Hepatocyte (in vitro differentiated cells): Measurements from ENCODE around the gene SIK2. TPM values are rescaled to one million over a fixed set of nuclear protein-coding genes. Genes with fewer than 3 reads are reported as not detected.
A peak's percentile ranks its signal among the peaks of the same experiment; 100 is the strongest.

ENCODE experiments used
- DNase-seq: peaks from one replicate; pipeline ENCODE4 v3.0.0-alpha.2; 2016; ENCODE audit warnings: low spot score
- H2AFZ ChIP-seq: fragments of 200-600 bp; sonication (generic); 2 replicates; pipeline ENCODE4 v1.6.0; 2016; ENCODE audit warnings: antibody characterized with exemption, mild to moderate bottlenecking
- H3K27ac ChIP-seq: fragments of 200-600 bp; sonication (generic); 2 replicates; pipeline ENCODE4 v1.5.1; 2016; ENCODE audit warnings: mild to moderate bottlenecking
- H3K27me3 ChIP-seq: fragments of 200-600 bp; sonication (generic); 2 replicates; pipeline ENCODE4 v1.6.1; 2016
- H3K36me3 ChIP-seq: fragments of 200-600 bp; sonication (generic); replicated peaks from 2 replicates; pipeline ENCODE4 v1.5.1; 2016; ENCODE audit warnings: low read depth; ENCODE audit not compliant: insufficient read depth
- H3K4me1 ChIP-seq: fragments of 200-600 bp; sonication (generic); 2 replicates; pipeline ENCODE4 v1.5.1; 2016; ENCODE audit warnings: mild to moderate bottlenecking, moderate library complexity; ENCODE audit not compliant: insufficient read depth
- H3K4me2 ChIP-seq: fragments of 200-600 bp; sonication (generic); 2 replicates; pipeline ENCODE4 v1.6.0; 2016
- H3K4me3 ChIP-seq: fragments of 200-600 bp; sonication (generic); 2 replicates; pipeline ENCODE4 v1.5.1; 2016; ENCODE audit warnings: mild to moderate bottlenecking
- H3K79me2 ChIP-seq: fragments of 200-600 bp; sonication (generic); 2 replicates; pipeline ENCODE4 v1.6.0; 2017; ENCODE audit warnings: mild to moderate bottlenecking
- H3K9me2 ChIP-seq: fragments of 200-600 bp; sonication (generic); replicated peaks from 2 replicates; pipeline ENCODE4 v1.6.0; 2017; ENCODE audit warnings: mild to moderate bottlenecking; ENCODE audit not compliant: insufficient read depth
- H3K9me3 ChIP-seq: fragments of 200-600 bp; sonication (generic); 2 replicates; pipeline ENCODE4 v1.5.1; 2016; ENCODE audit warnings: low read depth, mild to moderate bottlenecking
- H4K20me1 ChIP-seq: fragments of 200-600 bp; sonication (generic); 2 replicates; pipeline ENCODE4 v1.6.0; 2016; ENCODE audit warnings: mild to moderate bottlenecking; ENCODE audit not compliant: insufficient read depth, poor library complexity, severe bottlenecking
- EZH2 ChIP-seq: fragments of 200-600 bp; sonication (generic); IDR thresholded peaks from 2 replicates; pipeline ENCODE4 v1.6.1; 2016; ENCODE audit warnings: antibody characterized with exemption, mild to moderate bottlenecking, borderline replicate concordance
- EZH2phosphoT487 ChIP-seq: fragments of 200-600 bp; sonication (generic); IDR thresholded peaks from one replicate; pipeline ENCODE4 v1.6.1; 2018; ENCODE audit warnings: antibody characterized with exemption, mild to moderate bottlenecking, low read depth, moderate library complexity; ENCODE audit not compliant: unreplicated experiment, severe bottlenecking
- WGBS: methylation state at CpG from one replicate; pipeline ENCODE4 v1.1.6; 2016; ENCODE audit warnings: low lambda C conversion rate; ENCODE audit errors: missing lambda C conversion rate; 5-methylcytosine and 5-hydroxymethylcytosine counted together
- polyA plus RNA-seq: library from polyadenylated mRNA; unstranded; fragments of >200 nt; fragmentation: Nextera tagmentation; extraction: Ambion mirVana; gene quantifications from 2 replicates; pipeline ENCODE4 v1.2.1, GENCODE V29; 2016
- total RNA-seq: library from RNA; depleted of rRNA; stranded (reverse); fragments of >200 nt; gene quantifications from 2 replicates; pipeline ENCODE4 v1.2.3, GENCODE V29; 2014
- TF ChIP-seq, protein P1 (sequence below): fragments of 200-600 bp; sonication (generic); IDR thresholded peaks from 2 replicates; pipeline ENCODE4 v1.5.1; 2016; ENCODE audit warnings: antibody characterized with exemption, mild to moderate bottlenecking; ENCODE audit not compliant: poor library complexity

SIK2 gene
- total and polyA plus RNA-seq, 2 experiments from 2014 or later: 3.1 to 22.2 TPM

DNA sequence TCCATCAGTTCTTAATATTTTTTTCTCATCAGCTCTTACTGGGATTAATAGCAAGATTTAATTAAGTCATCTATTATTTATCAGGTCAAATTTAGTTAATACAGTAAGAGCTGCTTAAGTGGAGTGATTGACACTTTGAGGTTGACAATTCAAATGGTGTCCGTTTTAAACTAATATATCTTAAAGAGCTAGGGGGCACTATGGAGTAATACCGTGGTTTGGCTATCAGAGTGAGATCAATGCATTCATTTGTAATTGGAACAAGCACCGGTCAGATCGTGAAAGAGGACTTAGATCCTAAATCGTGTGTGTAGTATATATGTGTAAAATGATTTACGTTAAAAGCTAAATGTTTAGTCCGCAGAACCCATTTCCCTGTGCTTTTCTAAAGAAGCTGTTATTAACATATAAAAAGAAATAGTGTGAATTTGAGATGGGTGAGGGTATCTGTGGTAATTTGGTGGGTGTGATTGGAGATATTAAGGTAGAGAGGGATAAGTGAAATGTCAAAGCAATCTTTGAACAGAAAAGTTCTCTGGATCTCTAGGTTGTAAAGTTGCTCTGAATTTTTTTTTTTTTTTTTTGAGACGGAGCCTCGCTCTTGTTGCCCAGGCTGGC, 2.3 kb downstream of the SIK2 start:
- DNase-seq: peak; percentile 67
- Histone ChIP-seq H3K27me3 (no peaks in the 10 kb centered on the region), H2AFZ (no peak overlapping the region), H3K4me1 (peaks cover 10% of the 10 kb centered on the region), H3K4me3 (peak overlapping the region; percentile 88), H3K9me2 (no peaks in the 10 kb centered on the region), H3K4me2 (peak overlapping the region; percentile 85), H3K79me2 (peaks cover 71% of the 10 kb centered on the region), H3K27ac (peak overlapping the region; percentile 99), H3K9me3 (no peaks in the 10 kb centered on the region), H4K20me1 (peaks cover 34% of the 10 kb centered on the region), H3K36me3 (no peaks in the 10 kb centered on the region)
- TF ChIP-seq, protein P1, sequence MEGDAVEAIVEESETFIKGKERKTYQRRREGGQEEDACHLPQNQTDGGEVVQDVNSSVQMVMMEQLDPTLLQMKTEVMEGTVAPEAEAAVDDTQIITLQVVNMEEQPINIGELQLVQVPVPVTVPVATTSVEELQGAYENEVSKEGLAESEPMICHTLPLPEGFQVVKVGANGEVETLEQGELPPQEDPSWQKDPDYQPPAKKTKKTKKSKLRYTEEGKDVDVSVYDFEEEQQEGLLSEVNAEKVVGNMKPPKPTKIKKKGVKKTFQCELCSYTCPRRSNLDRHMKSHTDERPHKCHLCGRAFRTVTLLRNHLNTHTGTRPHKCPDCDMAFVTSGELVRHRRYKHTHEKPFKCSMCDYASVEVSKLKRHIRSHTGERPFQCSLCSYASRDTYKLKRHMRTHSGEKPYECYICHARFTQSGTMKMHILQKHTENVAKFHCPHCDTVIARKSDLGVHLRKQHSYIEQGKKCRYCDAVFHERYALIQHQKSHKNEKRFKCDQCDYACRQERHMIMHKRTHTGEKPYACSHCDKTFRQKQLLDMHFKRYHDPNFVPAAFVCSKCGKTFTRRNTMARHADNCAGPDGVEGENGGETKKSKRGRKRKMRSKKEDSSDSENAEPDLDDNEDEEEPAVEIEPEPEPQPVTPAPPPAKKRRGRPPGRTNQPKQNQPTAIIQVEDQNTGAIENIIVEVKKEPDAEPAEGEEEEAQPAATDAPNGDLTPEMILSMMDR: peak; percentile 66
- no peak for TF ChIP-seq EZH2
- WGBS: 27% methylated on average over 9 of the region's 9 CpGs

DNA sequence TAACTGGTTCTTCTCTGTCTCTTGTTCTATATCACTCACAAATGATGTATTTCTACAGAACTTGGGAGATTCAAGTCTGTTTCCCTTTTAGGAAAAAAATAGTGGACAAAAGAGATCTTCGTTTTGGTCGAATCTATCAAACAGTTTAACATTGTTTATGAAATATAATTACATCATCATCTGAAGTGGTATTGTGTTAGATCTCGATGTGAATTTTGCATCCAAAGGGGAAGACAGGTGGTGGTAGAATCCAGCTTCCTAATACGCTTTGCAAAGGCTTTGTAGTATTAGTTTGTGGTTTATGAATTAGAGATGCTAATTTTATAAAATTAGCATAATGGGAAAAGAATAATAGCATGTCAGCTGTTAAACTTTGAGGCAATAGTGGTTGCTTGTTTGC, 3.4 kb downstream of the SIK2 start:
- Histone ChIP-seq H3K4me3 (no peak overlapping the region), H2AFZ (no peak overlapping the region), H3K79me2 (peaks cover 83% of the 10 kb centered on the region), H3K9me2 (no peaks in the 10 kb centered on the region), H3K4me1 (peaks cover 10% of the 10 kb centered on the region), H3K4me2 (no peak overlapping the region), H3K27ac (no peak overlapping the region), H3K36me3 (no peaks in the 10 kb centered on the region), H4K20me1 (peaks cover 34% of the 10 kb centered on the region), H3K27me3 (no peaks in the 10 kb centered on the region), H3K9me3 (no peaks in the 10 kb centered on the region)
- 88% methylated on average over 4 of the region's 4 CpGs for WGBS
- TF ChIP-seq EZH2phosphoT487: no peak
- no peak for TF ChIP-seq EZH2
- TF ChIP-seq, protein P1: no peak
- DNase-seq: no peak

DNA sequence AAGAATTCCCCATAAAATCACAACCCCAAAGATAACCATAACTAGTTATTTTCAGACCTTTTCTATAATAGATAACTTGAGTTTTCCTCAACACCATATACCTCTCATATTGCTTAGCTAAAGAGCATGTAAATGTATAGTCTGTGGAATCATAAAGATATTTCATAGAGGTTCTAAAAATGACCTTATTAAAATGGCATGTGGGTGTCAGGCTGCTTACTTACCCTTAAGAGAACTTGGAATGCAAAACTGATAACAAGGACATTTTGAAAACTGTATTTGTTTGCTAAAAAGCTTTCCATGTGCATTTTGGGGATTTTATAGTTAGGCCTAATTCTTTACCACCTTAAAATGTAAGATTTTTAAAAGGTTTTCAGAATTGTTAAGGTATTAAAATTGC, 4.7 kb downstream of the SIK2 start:
- Histone ChIP-seq H2AFZ (no peak overlapping the region), H3K9me2 (no peaks in the 10 kb centered on the region), H3K4me1 (peaks cover 10% of the 10 kb centered on the region), H3K4me3 (no peak overlapping the region), H3K27ac (no peak overlapping the region), H3K4me2 (peak overlapping the region; percentile 11), H3K36me3 (no peaks in the 10 kb centered on the region), H4K20me1 (peaks cover 34% of the 10 kb centered on the region), H3K9me3 (no peaks in the 10 kb centered on the region), H3K79me2 (peaks cover 95% of the 10 kb centered on the region), H3K27me3 (no peaks in the 10 kb centered on the region)
- TF ChIP-seq EZH2phosphoT487: no peak
- TF ChIP-seq, protein P1: no peak
- no peak for TF ChIP-seq EZH2
- no peak for DNase-seq
